GM04504 (cell line): ENCODE measurements around the gene AP2S1.
"Not testable (repeated sequence)": the region's sequence is repeated elsewhere in the genome, so short reads cannot be mapped to it uniquely, and the experiment has no call there.

Experiments used
- DNase-seq: peaks from one replicate; pipeline ENCODE4 v3.0.0-alpha.2; 2012; ENCODE audit warnings: low read depth

Gene AP2S1

DNA sequence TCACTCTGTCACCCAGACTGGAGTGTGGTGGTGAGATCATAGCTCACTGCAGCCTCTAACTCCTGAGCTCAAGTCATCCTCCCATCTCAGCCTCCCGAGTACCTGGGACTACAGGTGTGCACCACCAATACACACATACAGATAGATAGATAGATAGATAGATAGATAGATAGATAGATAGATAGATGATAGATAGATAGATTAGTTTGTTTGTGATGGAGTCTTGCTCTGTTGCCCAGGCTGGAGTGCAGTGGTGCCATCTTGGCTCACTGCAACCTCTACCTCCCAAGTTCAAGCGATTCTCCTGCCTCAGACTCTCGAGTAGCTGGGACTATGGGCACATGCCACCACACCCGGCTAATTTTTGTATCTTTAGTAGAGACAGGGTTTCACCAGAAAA is 46.2 kb downstream of the AP2S1 start:
- not testable (repeated sequence) for DNase-seq

DNA sequence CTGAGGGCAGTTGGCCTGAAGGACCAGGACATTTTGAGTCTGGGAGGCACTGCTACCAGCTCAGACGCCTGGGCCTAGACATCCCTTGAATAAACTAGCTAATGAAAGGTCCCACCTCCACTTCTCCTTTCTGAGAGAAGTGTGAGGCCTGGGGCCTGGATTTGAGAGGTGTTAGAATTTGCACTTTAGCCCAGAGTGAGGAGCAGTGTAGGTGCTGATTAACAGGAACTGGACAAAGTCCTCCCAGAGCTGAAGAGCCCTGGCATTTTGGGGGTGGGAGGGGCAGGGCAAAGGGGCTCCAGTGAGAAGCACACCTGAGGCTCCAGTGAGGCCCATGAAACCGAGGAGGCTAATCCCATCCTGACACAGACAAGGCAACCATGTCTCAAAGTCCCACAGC is 47.1 kb downstream of the AP2S1 start:
- no peak for DNase-seq

DNA sequence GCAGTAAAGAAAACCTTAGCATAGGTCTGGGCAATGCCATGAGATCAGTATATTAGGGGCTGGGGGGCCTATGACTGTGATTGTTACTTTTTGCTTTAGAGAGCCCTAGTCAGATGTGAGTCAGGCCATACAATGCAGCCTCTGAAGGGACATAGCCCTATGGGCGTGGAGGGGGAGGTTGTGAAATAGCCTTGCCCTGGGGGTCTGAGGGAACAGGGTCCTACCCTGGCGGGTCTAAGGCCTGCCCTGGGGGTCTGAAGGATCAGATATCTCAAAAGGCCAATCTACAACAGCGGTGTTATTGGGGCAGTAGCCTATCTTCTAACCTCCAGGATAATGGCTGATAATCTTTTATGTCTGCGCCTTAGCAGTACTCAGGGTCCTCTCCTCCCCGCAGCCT is 48.5 kb downstream of the AP2S1 start:
- no peak for DNase-seq

DNA sequence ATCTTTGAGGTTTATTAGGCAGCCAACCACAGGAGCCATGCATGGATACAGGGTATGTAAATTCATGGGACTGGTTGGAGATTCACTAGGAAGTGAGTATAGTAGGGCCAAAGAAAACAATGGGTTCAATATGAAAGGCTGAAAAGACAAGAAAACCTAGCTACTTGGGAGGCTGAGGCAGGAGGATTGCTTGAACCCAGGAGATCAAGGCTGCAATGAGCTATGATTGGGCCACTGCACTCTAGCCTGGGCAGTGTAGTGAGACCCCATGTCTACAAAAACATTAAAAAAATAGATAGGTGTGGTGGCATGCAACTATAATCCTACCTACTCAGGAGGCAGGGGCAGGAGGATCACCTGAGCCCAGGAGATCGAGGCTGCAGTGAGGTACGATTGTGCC is 51.9 kb downstream of the AP2S1 start:
- DNase-seq = no peak

DNA sequence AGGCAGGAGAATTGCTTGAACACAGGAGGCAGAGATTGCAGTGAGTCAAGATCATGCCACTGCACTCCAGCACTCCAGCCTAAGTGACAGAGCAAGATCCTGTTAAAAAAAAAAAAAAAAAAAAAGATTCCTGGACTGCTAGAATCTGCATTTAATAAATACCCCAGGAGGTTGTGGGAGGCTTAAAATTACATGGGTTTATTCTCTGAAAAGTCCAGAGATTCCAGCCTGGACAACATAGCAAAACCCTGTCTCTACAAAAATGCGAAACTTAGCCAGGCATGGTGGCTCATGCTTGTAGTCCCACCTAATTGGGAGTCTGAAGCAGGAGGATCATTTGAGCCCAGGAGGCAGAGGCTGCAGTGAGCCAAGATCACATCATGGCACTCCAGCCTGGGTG is 52.8 kb downstream of the AP2S1 start:
- no peak for DNase-seq

DNA sequence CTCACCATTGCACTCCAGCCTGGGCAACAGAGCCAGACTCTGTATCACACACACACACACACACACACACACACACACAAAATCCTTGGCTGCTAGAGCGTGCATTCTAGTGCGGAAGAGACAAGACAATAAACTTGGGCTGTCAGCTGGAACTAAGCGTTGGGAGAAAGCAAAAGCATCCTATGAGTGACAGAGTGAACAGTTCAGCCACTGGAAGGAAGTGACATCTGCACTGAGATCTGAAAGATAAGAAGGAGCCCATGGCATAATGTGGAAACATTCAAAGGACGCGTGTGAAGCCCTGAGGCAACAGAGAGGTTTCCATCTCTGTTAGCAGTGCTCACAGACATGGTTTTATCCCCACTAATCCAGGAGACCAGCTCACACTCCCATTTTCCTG is 58.7 kb downstream of the AP2S1 start:
- DNase-seq = no peak

DNA sequence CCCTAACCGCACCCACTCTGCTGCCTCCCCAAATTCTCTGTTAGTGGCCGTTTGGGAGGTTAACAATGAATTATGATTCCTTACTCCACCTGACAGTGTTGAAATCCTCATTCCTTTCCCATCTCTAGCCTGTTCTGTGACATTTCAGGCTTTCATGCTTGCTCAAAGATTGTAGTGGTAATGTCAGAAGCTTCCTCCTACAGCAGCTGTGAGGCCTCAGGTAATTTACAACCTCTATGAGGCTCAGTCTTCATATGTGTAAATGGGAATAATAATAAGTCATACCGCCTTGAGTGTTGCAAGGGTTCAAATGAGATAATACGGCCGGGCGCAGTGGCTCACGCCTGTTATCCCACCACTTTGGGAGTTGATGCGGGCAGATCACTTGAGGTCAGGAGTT is 61.3 kb downstream of the AP2S1 start:
- DNase-seq = no peak

DNA sequence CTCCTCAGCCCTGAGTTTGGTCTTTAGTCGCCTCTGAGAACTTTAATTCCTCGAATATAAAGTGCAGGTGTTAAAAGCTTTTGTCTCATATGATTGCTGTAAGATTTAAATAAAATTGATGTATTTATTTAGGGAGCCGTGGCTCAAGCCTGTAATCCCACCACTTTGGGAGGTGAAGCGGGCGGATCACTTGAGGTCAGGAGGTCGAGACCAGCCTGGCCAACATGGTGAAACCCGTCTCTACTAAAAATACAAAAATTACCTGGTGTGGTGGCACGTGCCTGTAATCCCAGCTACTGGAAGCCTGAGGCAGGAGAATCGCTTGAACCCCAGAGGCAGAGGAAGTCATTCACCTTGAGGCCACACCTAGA is 61.7 kb downstream of the AP2S1 start:
- DNase-seq = no peak

DNA sequence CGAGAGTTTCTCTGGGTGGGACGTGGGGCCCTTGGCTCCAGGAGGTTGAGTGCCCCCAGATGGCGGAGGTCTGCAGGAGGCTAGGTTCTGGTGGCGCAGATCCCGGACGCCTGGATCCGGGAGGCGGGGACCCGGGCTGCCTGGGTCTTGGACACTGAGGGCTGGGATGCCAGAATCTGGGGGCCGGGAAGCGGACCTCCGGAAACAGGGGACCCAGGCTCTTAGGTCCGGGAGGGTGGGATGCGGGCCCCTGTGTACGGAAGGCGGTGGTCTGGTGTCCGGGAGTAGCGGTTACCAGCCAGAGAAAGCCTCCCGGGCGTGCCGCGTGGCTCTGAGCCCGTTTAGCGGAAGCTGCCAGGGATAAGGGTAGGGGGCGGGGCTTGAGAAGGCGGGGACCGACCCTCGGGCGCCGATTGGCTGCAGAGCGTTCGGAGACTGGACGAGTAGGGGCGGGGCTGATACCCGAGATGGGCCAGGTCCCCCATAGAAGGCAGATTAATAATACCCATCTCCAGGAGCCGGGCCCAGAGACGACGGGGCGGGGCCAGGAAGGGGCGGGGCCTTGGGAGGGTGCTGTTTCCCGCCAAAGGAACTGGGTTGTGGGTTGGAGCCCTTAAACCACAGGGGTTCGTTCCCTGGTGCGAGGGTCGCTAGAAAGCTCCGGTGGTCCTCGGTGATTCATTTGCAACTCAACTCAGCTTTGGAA is 62.2 kb downstream of the AP2S1 start, which contains the start of gene SLC1A5:
SLC1A5 (minus strand) TSS at position 333 of the 706 bp plus-strand sequence. CDS start 629 bp downstream, outside the sequence.
- peak; percentile 95 for DNase-seq
